Panc1 (cell line): ENCODE measurements around the gene DLGAP5. TPM values are rescaled to one million over a fixed set of nuclear protein-coding genes. Genes with fewer than 3 reads are reported as not detected.

Experiments used
- ATAC-seq: fragments of 200-7000 bp; cut with Tn5 transposase; 2 replicates; pipeline ENCODE4 v1.9.1; 2020; ENCODE audit warnings: mild to moderate bottlenecking, moderate library complexity
- BruUV-seq: library from RNA; stranded (reverse); fragments of 400-500 nt; replicated peaks from 2 replicates; lab custom pipeline; 2021; lab: Mats Ljungman, UMichigan
- CTCF ChIA-PET: fragments of 300-600 bp; sonication (Branson Sonifier 250); formaldehyde crosslinking; loops from one replicate; lab custom pipeline; 2022; ENCODE audit warnings: antibody characterized with exemption; lab: Charles Lee
- POLR2A ChIA-PET: fragments of 300-600 bp; sonication (Branson Sonifier 250); formaldehyde crosslinking; loops from one replicate; lab custom pipeline; 2022; ENCODE audit warnings: antibody characterized with exemption; lab: Charles Lee
- DNase-seq: peaks from one replicate; pipeline ENCODE4 v3.0.0-alpha.2; 2010; ENCODE audit warnings: low read depth, low spot score
- H3K27ac ChIP-seq: 2 replicates; pipeline ENCODE4 v1.5.1; 2011; ENCODE audit warnings: mild to moderate bottlenecking, low read length, inconsistent platforms
- H3K27me3 ChIP-seq: fragments of 200-500 bp; sonication (Bioruptor generic); 2 replicates; pipeline ENCODE4 v1.6.0; 2014; ENCODE audit warnings: low read length, inconsistent platforms; ENCODE audit not compliant: control insufficient read depth, insufficient read depth
- H3K36me3 ChIP-seq: fragments of 200-500 bp; sonication (Bioruptor generic); 2 replicates; pipeline ENCODE4 v1.5.1; 2014; ENCODE audit warnings: inconsistent platforms, mild to moderate bottlenecking, low read length, moderate library complexity; ENCODE audit not compliant: control insufficient read depth, insufficient read depth
- H3K4me1 ChIP-seq: 2 replicates; pipeline ENCODE4 v1.5.1; 2011; ENCODE audit warnings: inconsistent platforms, mild to moderate bottlenecking, low read length, moderate library complexity; ENCODE audit not compliant: control insufficient read depth, insufficient read depth
- H3K4me3 ChIP-seq, 2 experiments: 2 replicates each; pipeline ENCODE4 v1.5.1; 2011 to 2012; ENCODE audit warnings: low read depth in 2 of 2, low read length in 2 of 2, mild to moderate bottlenecking in 2 of 2, inconsistent platforms in 1 of 2, moderate library complexity in 1 of 2
- H3K9me3 ChIP-seq: fragments of 200-500 bp; sonication (Bioruptor generic); 2 replicates; pipeline ENCODE4 v1.5.1; 2014; ENCODE audit warnings: low read depth, mild to moderate bottlenecking, inconsistent platforms, low read length, moderate library complexity; ENCODE audit not compliant: control insufficient read depth, insufficient read depth
- POLR2AphosphoS5 ChIP-seq: IDR thresholded peaks from 2 replicates; pipeline ENCODE4 v1.6.1; 2012; ENCODE audit warnings: mild to moderate bottlenecking, low read depth, low read length, moderate library complexity
- SIN3A ChIP-seq: IDR thresholded peaks from 2 replicates; pipeline ENCODE4 v1.6.1; 2012; ENCODE audit warnings: low read depth, mild to moderate bottlenecking, low read length, moderate library complexity, borderline replicate concordance; ENCODE audit not compliant: insufficient read depth
- TCF7L2 ChIP-seq: IDR thresholded peaks from 2 replicates; pipeline ENCODE4 v1.6.1; 2011; ENCODE audit warnings: mild to moderate bottlenecking, low read depth, low read length, inconsistent platforms
- in situ Hi-C: cut with HindIII; loops from 2 replicates; pipeline ENCODE4 v1.10.0; 2016; ENCODE audit warnings: low sequenced_read_pairs, low pct_unique_long_range_greater_than_20kb
- intact Hi-C: fragments of 100-400 bp; cut with micrococcal nuclease; formaldehyde crosslinking; loops from one replicate; pipeline ENCODE4 v1.10.0; 2022; ENCODE audit not compliant: unreplicated experiment
- total RNA-seq: library from RNA; stranded (reverse); gene quantifications from one replicate; pipeline ENCODE4 v1.2.1, GENCODE V29; 2021; ENCODE audit not compliant: unreplicated experiment
- TF ChIP-seq, protein P1 (sequence below), 2 experiments: IDR thresholded peaks; 2 replicates each; pipeline ENCODE4 v1.6.1; 2011 to 2012; ENCODE audit warnings: low read depth in 2 of 2, control low read depth in 1 of 2, low read length in 1 of 2, mild to moderate bottlenecking in 1 of 2, moderate library complexity in 1 of 2; ENCODE audit not compliant: insufficient read depth in 1 of 2
- TF ChIP-seq, protein P2 (sequence below): fragments of 450-650 bp; IDR thresholded peaks from 2 replicates; pipeline ENCODE4 v1.5.1; 2017; ENCODE audit warnings: mild to moderate bottlenecking

Gene DLGAP5
- total RNA-seq, 1 experiment from 2014 or later, result 48.7 TPM

DNA sequence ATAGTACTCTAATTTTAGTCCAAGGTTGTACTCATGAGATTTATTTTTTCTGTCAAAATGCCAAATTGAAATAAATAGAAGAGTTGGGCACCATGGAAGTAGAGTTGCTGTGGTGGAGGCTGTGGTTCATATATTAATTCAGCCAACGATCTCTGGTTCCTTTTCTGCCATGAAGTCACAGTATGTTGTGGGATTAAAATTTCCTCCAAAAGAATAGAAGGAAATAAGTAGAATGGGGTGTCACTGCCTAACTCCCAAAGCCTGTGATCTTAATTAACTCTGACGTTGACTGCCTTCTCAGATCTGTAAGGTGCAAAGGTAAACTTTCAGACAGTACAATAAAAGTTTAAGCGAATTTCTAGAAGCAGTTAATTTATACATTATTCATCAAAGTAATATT lies 42.2 kb upstream of the DLGAP5 start:
- CTCF ChIA-PET, result no interaction called here
- DNase-seq (no peak), ATAC-seq (no peak)
- Histone ChIP-seq H3K9me3 (no peaks in the 10 kb centered on the region), H3K36me3 (no peaks in the 10 kb centered on the region), H3K4me1 (no peaks in the 10 kb centered on the region), H3K27me3 (peaks cover 4% of the 10 kb centered on the region; the same call in 1 of the 2 replicates), H3K27ac (no peak overlapping the region), H3K4me3 (no peak overlapping the region)
- no TSS peak for BruUV-seq
- POLR2A ChIA-PET, result no interaction called here
- intact Hi-C loops (no loop called here), in situ Hi-C loops (no loop called here)
- no peak for TF ChIP-seq POLR2AphosphoS5
- TF ChIP-seq, protein P1, sequence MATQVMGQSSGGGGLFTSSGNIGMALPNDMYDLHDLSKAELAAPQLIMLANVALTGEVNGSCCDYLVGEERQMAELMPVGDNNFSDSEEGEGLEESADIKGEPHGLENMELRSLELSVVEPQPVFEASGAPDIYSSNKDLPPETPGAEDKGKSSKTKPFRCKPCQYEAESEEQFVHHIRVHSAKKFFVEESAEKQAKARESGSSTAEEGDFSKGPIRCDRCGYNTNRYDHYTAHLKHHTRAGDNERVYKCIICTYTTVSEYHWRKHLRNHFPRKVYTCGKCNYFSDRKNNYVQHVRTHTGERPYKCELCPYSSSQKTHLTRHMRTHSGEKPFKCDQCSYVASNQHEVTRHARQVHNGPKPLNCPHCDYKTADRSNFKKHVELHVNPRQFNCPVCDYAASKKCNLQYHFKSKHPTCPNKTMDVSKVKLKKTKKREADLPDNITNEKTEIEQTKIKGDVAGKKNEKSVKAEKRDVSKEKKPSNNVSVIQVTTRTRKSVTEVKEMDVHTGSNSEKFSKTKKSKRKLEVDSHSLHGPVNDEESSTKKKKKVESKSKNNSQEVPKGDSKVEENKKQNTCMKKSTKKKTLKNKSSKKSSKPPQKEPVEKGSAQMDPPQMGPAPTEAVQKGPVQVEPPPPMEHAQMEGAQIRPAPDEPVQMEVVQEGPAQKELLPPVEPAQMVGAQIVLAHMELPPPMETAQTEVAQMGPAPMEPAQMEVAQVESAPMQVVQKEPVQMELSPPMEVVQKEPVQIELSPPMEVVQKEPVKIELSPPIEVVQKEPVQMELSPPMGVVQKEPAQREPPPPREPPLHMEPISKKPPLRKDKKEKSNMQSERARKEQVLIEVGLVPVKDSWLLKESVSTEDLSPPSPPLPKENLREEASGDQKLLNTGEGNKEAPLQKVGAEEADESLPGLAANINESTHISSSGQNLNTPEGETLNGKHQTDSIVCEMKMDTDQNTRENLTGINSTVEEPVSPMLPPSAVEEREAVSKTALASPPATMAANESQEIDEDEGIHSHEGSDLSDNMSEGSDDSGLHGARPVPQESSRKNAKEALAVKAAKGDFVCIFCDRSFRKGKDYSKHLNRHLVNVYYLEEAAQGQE (IDR thresholded peaks at IDR 0.05; ENCODE audit: insufficient read depth in 1 of 2, low read depth in 2 of 2, low read length in 1 of 2), result no peak
- TF ChIP-seq, protein P2, sequence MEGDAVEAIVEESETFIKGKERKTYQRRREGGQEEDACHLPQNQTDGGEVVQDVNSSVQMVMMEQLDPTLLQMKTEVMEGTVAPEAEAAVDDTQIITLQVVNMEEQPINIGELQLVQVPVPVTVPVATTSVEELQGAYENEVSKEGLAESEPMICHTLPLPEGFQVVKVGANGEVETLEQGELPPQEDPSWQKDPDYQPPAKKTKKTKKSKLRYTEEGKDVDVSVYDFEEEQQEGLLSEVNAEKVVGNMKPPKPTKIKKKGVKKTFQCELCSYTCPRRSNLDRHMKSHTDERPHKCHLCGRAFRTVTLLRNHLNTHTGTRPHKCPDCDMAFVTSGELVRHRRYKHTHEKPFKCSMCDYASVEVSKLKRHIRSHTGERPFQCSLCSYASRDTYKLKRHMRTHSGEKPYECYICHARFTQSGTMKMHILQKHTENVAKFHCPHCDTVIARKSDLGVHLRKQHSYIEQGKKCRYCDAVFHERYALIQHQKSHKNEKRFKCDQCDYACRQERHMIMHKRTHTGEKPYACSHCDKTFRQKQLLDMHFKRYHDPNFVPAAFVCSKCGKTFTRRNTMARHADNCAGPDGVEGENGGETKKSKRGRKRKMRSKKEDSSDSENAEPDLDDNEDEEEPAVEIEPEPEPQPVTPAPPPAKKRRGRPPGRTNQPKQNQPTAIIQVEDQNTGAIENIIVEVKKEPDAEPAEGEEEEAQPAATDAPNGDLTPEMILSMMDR, result no peak
- TF ChIP-seq SIN3A, result no peak
- no peak for TF ChIP-seq TCF7L2

GRCh38 chr14:55228261-55228660 lies 36.9 kb upstream of the DLGAP5 start:
- ChIA-PET CTCF (interaction anchor here (0.6 kb wide), 1 partner anchor 26 kb away, joined by 3 read pairs; no protein-coding TSS in a partner anchor), POLR2A (no interaction called here)
- Histone ChIP-seq H3K27me3 (no peaks in the 10 kb centered on the region), H3K27ac (no peak overlapping the region), H3K36me3 (no peaks in the 10 kb centered on the region), H3K4me1 (no peaks in the 10 kb centered on the region), H3K9me3 (no peaks in the 10 kb centered on the region), H3K4me3 (no peak overlapping the region)
- DNase-seq, result no peak
- no peak for ATAC-seq
- no TSS peak for BruUV-seq
- TF ChIP-seq POLR2AphosphoS5, result no peak
- TF ChIP-seq, protein P1 (IDR thresholded peaks at IDR 0.05; ENCODE audit: insufficient read depth in 1 of 2, low read depth in 2 of 2, low read length in 1 of 2), result no peak
- TF ChIP-seq, protein P2, result no peak
- no peak for TF ChIP-seq TCF7L2
- intact Hi-C loops (no loop called here), in situ Hi-C loops (no loop called here)
